ENCODE measurements around the gene CACNG4.

Gene CACNG4

DNA sequence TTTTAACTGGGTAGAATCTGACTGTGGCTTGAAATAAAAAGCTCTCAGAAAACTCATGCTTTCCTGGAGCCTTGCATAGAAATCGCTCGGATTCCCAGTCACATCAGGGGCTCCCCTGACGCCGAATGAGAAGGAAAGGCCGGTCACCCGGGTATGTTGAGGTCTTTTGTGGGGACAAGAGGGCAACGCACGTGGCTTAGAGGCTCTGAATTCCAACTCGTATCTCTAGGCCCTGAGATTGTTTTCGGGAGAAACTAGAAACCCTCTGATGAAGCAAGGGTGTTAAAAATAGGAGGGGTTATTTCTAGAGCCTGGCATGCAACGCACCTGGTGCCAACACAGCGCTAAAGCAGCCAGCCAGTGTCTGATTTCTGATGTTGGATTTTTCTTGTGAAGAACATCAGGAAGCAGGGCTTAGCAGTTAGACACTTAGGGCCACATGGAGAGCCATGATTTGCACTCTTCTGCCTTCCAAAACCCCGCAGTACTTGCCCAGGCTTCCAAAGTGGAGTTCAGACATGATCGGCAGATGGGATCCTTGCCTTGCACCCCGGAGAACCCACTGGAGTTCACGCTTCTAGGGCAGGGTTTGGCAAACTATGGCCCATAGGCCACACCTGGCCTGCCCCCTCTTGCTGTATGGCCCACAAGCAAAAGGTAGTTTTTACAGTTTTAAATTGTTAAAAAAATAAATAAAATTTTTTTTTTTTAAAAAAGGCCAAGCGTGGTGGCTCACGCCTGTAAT is 92.4 kb downstream of the CACNG4 start:
- no peak for DNase-seq (ENCODE audit: low read depth in 3 of 3, low spot score in 1 of 3)

DNA sequence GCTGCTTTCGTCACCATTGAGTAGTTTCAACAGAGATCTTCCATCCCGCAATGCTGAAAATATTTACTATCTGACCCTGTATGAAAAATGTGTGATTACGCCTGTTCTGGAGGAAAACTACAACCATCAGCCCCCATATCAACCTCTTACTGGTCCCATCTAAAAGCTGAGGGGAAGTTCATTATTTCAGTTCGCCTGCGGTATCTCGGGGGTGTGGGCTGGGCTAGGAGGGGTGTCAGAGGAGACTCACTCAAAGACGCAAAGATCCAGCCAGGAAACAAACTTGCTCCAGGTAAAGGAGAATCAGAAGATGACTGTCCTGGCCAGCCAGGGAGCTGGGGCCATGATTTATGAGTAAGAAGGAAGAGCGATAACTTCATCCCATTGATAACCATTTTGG is 93.5 kb downstream of the CACNG4 start:
- no peak for DNase-seq (ENCODE audit: low read depth in 3 of 3, low spot score in 1 of 3)

GRCh38 chr17:67059372-67059771 is 94.9 kb downstream of the CACNG4 start:
- DNase-seq (ENCODE audit: low read depth in 3 of 3, low spot score in 1 of 3), result no peak

GRCh38 chr17:67063141-67063540 is 98.6 kb downstream of the CACNG4 start:
- DNase-seq (ENCODE audit: low read depth in 3 of 3, low spot score in 1 of 3), result no peak

- no peak for DNase-seq (ENCODE audit: low read depth in 3 of 3, low spot score in 1 of 3)
Measured at GRCh38 chr17:67066717-67067116, 102.2 kb downstream of the CACNG4 start.

DNA sequence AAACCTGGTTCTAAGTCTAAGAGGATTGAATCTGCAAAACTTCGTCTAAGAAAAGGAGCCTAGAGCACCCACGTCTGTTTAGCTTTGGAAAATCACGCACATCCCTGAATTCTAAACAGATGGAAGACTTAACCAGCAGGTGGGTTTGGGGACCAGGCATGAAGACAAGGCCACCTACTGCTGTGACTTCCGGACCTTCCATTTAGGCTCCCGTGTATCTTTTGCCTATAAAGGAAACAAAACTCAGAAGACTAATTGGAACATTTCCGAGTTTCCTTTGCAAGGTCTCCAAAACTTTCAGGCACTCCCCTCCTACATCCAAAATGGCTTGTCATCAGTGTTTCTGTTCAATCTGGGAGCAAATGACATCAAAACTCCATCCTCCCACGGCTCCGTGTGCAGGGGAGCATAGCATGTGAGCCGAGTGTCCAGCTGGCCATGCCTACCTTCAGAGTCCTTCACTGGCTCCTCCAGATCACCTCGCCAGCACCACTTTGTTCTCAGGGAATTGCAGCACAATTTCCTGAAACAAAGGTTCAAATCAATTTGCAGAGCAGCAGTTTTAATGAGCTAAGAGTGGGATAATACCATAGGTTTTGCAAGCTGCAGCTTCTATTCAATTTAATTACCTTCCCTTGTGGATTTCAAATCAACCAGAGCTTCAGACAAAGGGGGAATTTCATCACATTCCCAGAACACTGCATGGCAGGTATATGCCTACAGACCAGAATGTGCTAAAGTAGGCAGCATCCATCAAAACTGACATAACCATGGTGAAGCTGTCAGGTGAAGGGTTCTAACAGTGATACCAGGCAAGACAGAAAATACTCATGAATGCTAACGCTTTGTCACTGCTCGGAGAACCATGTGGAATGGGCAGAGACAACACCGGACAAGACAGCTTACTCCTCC is 103.3 kb downstream of the CACNG4 start:
- DNase-seq (ENCODE audit: low read depth in 3 of 3, low spot score in 1 of 3), result no peak

GRCh38 chr17:67068999-67069398 is 104.5 kb downstream of the CACNG4 start:
- DNase-seq (ENCODE audit: low read depth in 3 of 3, low spot score in 1 of 3), result no peak

DNA sequence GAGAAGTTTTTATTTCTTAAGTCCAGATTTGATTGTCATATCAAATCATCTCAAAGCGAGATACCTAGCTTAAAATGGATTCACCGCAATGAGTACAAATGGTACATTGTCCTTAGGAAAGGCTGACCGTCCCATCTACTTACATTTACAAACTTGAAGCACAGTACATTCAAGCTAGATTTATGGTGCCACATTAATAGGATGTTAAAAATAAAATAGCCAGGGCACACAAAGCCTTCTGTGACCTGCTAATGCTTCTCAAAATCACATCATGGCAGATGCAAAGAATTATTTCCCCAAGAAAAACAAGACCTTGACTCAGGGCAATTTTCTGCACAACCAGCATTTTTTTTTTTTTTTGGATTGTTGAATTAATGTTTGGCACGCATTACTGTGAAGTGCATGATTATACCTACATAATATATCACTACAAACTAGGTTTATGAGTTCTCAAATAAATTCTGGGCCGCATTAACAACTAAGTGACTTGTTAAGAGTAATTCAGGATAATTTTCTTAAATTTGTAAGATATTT is 105.2 kb downstream of the CACNG4 start:
- no peak for DNase-seq (ENCODE audit: low read depth in 3 of 3, low spot score in 1 of 3)

DNA sequence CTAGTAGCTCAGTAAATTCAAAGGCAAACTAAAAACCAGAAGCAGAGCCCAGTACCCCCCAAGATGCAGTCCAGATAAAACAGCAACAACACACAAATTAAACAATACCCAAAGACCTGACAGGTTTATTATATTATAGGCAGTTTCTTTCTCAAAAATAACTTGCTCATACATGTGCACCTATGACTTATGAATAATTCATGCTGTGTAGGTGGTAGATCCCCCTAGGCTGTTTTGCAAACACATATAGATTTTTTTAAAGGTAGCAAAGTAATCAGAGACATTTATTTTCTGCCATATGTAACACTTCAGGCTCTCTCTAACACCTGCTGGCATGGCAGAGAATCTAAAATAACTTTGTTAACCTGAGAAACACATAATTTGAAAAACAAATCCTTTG is 107.1 kb downstream of the CACNG4 start:
- DNase-seq (ENCODE audit: low read depth in 3 of 3, low spot score in 1 of 3), result no peak

DNA sequence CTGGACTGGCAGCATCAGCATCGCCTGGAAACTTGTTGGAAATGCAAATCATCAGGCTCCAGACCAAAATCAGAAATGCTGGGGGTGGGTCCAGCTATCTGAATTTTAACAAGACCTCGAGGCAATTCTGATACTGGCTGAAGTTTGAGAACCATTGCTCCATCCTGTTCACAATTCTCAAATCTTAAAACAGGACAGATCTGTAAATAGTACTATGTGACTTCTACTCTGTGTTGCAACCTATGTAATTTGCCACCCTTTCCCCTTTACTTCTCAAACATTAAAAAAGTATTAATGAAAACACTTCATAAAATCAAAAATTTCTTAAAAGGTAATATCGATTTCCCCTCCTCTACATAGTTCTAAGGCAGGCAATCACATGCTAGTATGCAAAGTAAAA is 108.4 kb downstream of the CACNG4 start:
- DNase-seq (ENCODE audit: low read depth in 3 of 3, low spot score in 1 of 3), result no peak

GRCh38 chr17:67074781-67075180 is 110.3 kb downstream of the CACNG4 start:
- DNase-seq (ENCODE audit: low read depth in 3 of 3, low spot score in 1 of 3), result no peak

- DNase-seq (ENCODE audit: low read depth in 3 of 3, low spot score in 1 of 3), result no peak
Measured at GRCh38 chr17:67076290-67076689, 111.8 kb downstream of the CACNG4 start.

GRCh38 chr17:67078292-67078691 is 113.8 kb downstream of the CACNG4 start:
- DNase-seq (ENCODE audit: low read depth in 3 of 3, low spot score in 1 of 3), result no peak

DNA sequence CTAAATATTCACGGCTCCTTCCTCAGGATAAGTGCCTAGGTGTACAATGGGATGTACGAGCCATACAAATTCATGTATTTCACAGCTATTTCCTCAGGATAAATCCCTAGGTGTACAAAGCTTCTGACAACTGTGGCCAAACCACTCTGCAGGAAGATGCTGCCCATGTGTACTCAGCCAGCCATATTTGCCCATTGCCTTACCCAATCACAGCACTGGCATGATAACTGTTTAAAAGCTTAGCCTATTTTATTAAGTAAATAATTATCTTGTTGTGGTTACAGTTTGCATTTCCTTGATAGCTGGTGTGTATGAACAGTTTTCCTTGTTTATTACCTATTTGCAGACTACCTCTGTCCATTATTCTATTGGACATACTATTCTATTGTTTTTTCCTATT is 115.0 kb downstream of the CACNG4 start:
- DNase-seq (ENCODE audit: low read depth in 3 of 3, low spot score in 1 of 3), result no peak

DNA sequence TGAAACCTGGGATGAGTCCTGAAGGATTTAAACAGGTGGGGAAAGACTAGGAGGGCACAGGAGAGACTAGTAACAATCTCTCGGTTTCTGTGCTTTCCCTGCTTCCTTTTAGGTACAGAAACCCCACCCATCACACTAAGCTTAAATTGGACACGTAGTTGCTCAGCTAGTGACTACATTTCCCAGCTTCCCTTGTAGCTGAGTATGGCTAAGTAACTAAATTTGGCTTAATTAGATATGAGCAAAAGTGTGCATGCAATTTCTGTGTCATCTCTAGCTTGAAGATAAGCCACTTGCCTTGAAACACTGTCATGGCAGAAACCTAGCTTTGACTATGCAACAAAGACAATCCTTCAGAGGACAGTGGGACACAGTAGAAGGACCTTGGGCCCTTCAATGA is 116.3 kb downstream of the CACNG4 start:
- DNase-seq (ENCODE audit: low read depth in 3 of 3, low spot score in 1 of 3), result no peak

DNA sequence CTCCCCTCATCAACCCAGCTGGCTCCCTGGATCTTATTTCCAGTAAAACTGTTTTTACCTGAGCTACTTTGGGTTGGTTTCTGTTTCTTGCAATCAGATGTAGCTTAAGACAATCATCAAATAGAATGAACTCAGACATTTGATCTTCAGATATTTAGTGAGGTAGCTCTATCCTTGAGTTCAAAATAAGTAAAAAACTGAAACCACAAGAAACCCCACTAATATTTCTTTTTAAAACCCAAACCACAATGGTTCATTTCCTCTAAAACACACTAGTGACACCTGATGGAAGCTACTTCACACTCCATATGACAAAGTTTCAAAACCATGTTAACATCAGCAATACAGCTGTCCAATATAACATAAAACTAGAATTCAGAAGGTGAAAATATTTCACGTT is 117.6 kb downstream of the CACNG4 start:
- no peak for DNase-seq (ENCODE audit: low read depth in 3 of 3, low spot score in 1 of 3)
